Activated CD4-positive, alpha-beta T cell treated with anti-CD3 and anti-CD28 coated beads, Interleukin-2, amount 50 U/mL, for 24 hours (primary cell): Measurements from ENCODE around the gene PFKM.

Experiments
- DNase-seq, 2 donors: peaks; one replicate each; pipeline ENCODE4 v3.0.0-alpha.2; 2020; ENCODE audit warnings: low read depth in 1 of 2, low spot score in 1 of 2

PFKM gene

DNA sequence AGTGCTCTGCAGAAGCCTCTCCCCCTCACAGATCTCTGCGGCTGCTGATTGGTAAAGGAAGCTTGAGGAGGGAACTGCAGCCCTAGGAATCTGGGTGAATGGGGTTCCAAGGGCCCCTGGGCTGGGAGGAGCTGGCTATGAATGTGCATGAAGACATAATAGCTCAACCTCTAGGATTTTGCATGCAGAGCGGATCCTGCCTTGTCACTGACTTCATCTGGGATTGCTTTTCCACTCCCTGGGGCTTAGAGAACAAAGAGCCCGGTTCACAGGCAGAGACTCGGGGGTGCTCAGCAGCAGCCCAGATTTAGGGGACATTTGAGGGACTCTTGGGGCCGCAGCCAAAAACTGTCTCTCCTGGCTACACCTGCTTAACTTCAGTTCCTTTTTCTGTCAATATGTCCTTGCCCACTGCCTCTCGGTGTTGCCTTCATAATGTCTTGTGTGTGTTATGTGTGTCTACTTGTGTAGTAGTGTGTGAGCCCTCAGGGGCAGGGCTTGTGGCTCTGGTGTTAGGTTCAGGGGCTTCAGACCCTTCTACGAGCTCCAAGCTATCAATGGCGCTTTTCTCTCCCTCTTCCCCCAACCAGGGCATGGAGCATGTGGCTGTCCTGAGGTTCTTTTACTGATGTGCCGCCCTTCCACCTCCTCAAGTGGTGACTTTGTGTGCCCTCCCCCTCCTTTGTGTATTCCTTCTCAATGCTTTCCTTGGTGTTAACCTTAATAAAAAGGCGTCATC is 66.2 kb downstream of the PFKM start:
- no peak for DNase-seq

GRCh38 chr12:48187916-48188695 is 68.9 kb downstream of the PFKM start:
- DNase-seq = no peak

DNA sequence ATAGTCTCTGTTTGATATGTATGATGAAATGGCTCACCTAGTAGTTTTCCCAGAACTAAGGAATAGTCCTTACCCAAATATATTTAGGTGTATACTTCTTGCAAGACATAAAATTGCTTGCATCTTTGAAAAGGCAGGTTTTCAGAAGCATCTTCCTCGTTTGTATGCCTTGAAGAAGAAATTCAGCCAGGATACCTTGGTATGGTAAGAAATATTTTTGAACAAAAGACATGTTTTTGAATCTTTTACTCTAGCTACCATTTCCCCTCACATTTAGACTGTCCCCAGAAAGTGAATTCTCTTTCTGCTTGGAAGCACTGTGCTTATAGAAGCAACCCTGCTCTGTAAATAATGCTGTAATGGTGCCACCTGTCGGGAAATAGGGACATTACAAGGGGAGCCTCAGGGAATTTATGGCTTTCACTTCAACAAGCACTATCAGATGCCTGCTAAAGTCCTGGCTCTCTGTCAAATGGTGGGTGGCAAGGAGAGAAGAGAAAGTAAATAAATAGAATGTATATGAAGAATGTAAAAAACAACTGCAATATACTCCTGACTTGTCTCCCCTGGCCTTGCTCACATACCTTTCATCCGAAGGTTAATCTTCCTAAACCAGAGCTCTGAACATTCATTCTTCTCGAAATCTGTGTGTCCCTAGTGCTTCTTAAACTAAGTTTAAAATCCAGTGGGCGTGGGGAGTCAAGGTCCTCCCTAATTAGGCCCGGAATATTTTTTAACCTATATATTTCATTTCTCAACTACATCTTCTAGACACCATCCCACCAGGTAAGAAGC is 70.4 kb downstream of the PFKM start:
- DNase-seq = peak; percentile 44 to 71

DNA sequence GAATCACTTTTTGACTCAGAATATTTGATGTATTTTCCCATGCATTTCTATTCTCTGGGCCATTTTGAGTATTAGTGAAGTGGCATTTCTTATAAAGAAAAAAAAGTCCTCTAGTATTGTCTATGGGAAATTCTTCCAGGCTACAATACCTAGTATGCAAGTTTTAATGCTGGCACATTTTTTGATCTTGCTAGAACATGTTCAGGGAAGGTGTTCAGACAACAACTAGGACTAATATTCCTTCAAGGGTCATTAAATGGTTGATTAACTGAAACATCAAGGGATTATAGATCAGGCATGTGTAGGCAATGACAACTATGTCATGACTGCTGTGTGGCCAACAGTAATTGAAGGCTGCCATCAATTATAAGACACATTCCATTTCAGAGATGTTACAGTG is 71.9 kb downstream of the PFKM start:
- no peak for DNase-seq

DNA sequence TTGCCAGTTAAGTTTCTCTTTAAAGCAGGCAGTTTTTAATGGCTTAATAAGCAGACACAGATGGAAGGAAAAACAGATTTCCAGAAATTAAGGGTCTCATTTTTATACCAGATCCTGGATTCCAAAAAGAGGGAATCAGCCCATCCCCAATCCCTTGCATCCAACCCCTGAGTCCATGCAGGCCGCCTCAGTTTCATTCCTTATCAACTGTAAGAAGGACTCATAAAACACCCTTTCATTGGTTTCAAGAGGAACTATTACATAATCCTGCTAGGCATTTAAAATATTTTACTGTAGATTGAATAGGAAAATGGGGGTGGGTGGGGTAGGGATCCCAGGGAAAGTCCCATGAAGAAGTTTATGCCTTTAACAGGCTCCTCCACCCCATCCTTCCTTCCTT is 73.7 kb downstream of the PFKM start:
- no peak for DNase-seq

GRCh38 chr12:48193623-48194022 is 74.5 kb downstream of the PFKM start:
- DNase-seq = no peak

- no peak for DNase-seq
Measured at GRCh38 chr12:48194799-48195201, 75.6 kb downstream of the PFKM start.
